PC-3 (cell line): Measurements from ENCODE around the gene CHMP6. TPM values are rescaled to one million over a fixed set of nuclear protein-coding genes. Genes with fewer than 3 reads are reported as not detected.

Experiments used
- ATAC-seq: fragments of 200-7000 bp; cut with Tn5 transposase; 2 replicates; pipeline ENCODE4 v1.9.1; 2020; ENCODE audit warnings: mild to moderate bottlenecking, moderate library complexity
- BruUV-seq: library from RNA; stranded (reverse); fragments of 400-500 nt; replicated peaks from 2 replicates; lab custom pipeline; 2021; lab: Mats Ljungman, UMichigan
- CTCF ChIA-PET: fragments of 300-600 bp; sonication (Branson Sonifier 250); formaldehyde crosslinking; loops from one replicate; lab custom pipeline; 2022; ENCODE audit warnings: antibody characterized with exemption; lab: Charles Lee
- POLR2A ChIA-PET: fragments of 300-600 bp; sonication (Branson Sonifier 250); formaldehyde crosslinking; loops from one replicate; lab custom pipeline; 2022; ENCODE audit warnings: antibody characterized with exemption; ENCODE audit not compliant: unreplicated experiment; lab: Charles Lee
- DNase-seq: peaks from one replicate; pipeline ENCODE4 v3.0.0-alpha.2; 2015
- H2AFZ ChIP-seq: fragments of 300-600 bp; sonication (generic); 2 replicates; pipeline ENCODE4 v1.6.0; 2016; ENCODE audit warnings: antibody characterized with exemption, low read length
- H3F3A ChIP-seq: fragments of 300-600 bp; sonication (generic); one replicate; pipeline ENCODE4 v1.6.0; 2017; ENCODE audit warnings: antibody characterized with exemption, low read length, control low read depth, mild to moderate bottlenecking; ENCODE audit not compliant: unreplicated experiment
- H3K27ac ChIP-seq: fragments of 300-600 bp; sonication (generic); 2 replicates; pipeline ENCODE4 v1.5.1; 2016; ENCODE audit warnings: mild to moderate bottlenecking, low read length
- H3K27me3 ChIP-seq: fragments of 300-600 bp; sonication (generic); 2 replicates; pipeline ENCODE4 v1.6.1; 2016; ENCODE audit warnings: low read length, mixed read lengths
- H3K36me3 ChIP-seq: fragments of 300-600 bp; sonication (generic); 2 replicates; pipeline ENCODE4 v1.6.1; 2016; ENCODE audit warnings: low read depth, mixed run types, low read length, mixed read lengths
- H3K4me1 ChIP-seq: fragments of 300-600 bp; sonication (generic); 2 replicates; pipeline ENCODE4 v1.5.1; 2016; ENCODE audit warnings: low read length; ENCODE audit not compliant: insufficient read depth
- H3K4me2 ChIP-seq: fragments of 300-600 bp; sonication (generic); 2 replicates; pipeline ENCODE4 v1.6.0; 2016; ENCODE audit warnings: low read length
- H3K4me3 ChIP-seq: fragments of 300-600 bp; sonication (generic); 2 replicates; pipeline ENCODE4 v1.5.1; 2016; ENCODE audit warnings: mild to moderate bottlenecking, low read length, mixed read lengths
- H3K79me2 ChIP-seq: fragments of 300-600 bp; sonication (generic); 2 replicates; pipeline ENCODE4 v1.6.1; 2017; ENCODE audit warnings: low read length, mixed read lengths
- H3K9ac ChIP-seq: fragments of 300-600 bp; sonication (generic); 2 replicates; pipeline ENCODE4 v1.6.0; 2016; ENCODE audit warnings: mild to moderate bottlenecking, low read length
- H3K9me2 ChIP-seq: fragments of 300-600 bp; sonication (generic); replicated peaks from 2 replicates; pipeline ENCODE4 v1.6.1; 2016; ENCODE audit warnings: mixed run types, low read length, mixed read lengths
- H3K9me3 ChIP-seq: fragments of 300-600 bp; sonication (generic); 2 replicates; pipeline ENCODE4 v1.6.1; 2016; ENCODE audit warnings: low read length, mixed read lengths
- H4K20me1 ChIP-seq: fragments of 300-600 bp; sonication (generic); 2 replicates; pipeline ENCODE4 v1.6.1; 2016; ENCODE audit warnings: low read length, mixed read lengths
- EZH2 ChIP-seq: fragments of 300-600 bp; sonication (generic); IDR thresholded peaks from one replicate; pipeline ENCODE4 v1.6.1; 2017; ENCODE audit warnings: antibody characterized with exemption, mild to moderate bottlenecking, low read length; ENCODE audit not compliant: unreplicated experiment
- EZH2phosphoT487 ChIP-seq: fragments of 300-600 bp; sonication (generic); IDR thresholded peaks from 2 replicates; pipeline ENCODE4 v1.6.1; 2018; ENCODE audit warnings: mild to moderate bottlenecking, antibody characterized with exemption, low read length, borderline replicate concordance
- intact Hi-C: fragments of 100-400 bp; cut with micrococcal nuclease; formaldehyde crosslinking; loops from 2 replicates; pipeline ENCODE4 v1.9.0; 2023
- total RNA-seq: library from RNA; depleted of rRNA; stranded (reverse); fragments of >200 nt; gene quantifications from 2 replicates; pipeline ENCODE4 v1.2.3, GENCODE V29; 2014
- TF ChIP-seq, protein P1 (sequence below): fragments of 300-600 bp; sonication (generic); conservative IDR thresholded peaks from 2 replicates; pipeline ENCODE4 v1.5.1; 2017; ENCODE audit warnings: antibody characterized with exemption, low read depth, mild to moderate bottlenecking, low read length

Gene CHMP6
- total RNA-seq, 1 experiment from 2014 or later, result 26.1 TPM

DNA sequence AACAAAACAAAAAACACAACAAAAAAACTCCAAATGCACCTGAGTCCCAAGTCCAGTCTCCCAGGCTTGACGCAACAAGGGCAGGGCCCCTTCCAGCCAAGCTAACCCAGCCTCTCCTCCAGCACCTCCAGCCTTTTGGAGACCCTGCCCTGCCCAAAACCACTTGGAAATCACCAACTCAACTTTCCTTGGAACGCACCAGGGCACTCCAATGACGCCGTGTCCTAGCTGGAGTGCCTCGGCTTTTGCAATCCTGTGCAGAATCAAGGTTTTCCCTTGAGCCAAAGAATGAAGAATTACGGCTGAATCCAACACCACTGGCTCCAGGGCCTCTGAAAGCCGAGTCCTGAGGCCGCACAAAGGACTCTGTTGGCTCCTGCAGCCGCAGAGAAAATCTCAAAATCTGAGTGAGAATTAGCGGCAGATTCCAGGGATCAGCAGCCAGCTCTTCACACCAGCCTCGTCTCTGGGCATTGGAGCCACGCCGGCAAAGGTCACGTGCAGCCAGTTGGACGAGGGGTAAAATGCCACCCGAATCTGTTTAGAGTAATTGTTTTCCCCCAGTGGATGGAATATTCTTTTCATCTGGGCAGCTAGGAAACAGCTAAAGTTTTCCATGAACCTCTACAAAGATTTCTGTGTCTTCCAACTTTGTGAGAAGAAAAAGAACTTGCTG, 33.6 kb downstream of the CHMP6 start:
- peaks cover 27% of the 10 kb centered on the region for H3K27me3 ChIP-seq

DNA sequence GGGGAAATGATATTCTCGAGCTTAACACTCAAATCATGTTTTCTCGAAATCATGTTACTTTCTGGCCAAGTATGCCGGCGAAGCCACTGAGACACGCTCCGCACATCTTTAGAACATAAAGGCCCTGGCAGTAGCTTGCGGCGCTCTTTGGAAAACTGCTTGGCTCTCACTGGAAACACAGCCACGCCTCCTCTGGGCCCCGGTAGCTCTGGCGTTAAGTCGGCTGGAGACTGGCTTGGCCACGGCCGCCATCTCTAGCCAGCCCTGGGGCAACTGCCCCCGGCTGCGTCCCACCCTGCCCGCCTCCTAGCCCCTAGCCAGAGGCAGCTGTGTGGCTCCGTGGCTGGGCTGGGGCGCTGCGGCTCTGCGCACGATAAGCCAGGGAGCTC, 34.1 kb downstream of the CHMP6 start:
- Histone ChIP-seq H3K4me3 (no peak overlapping the region), H3K9me3 (no peaks in the 10 kb centered on the region), H2AFZ (no peak overlapping the region), H3K4me1 (peaks cover 14% of the 10 kb centered on the region; the same call in 1 of the 2 replicates), H3K4me2 (no peak overlapping the region), H3K27me3 (peaks cover 27% of the 10 kb centered on the region), H4K20me1 (no peaks in the 10 kb centered on the region), H3K9me2 (no peaks in the 10 kb centered on the region), H3K36me3 (no peaks in the 10 kb centered on the region), H3F3A (no peaks in the 10 kb centered on the region), H3K27ac (no peak overlapping the region), H3K79me2 (no peaks in the 10 kb centered on the region), H3K9ac (no peak overlapping the region)
- no TSS peak for BruUV-seq
- ATAC-seq, result no peak
- DNase-seq, result no peak
- ChIA-PET CTCF (interaction anchor here (1.0 kb wide), 1 partner anchor 12 kb away, joined by 4 read pairs; no protein-coding TSS in a partner anchor), POLR2A (no interaction called here)
- intact Hi-C loops, result no loop called here
- TF ChIP-seq, protein P1, sequence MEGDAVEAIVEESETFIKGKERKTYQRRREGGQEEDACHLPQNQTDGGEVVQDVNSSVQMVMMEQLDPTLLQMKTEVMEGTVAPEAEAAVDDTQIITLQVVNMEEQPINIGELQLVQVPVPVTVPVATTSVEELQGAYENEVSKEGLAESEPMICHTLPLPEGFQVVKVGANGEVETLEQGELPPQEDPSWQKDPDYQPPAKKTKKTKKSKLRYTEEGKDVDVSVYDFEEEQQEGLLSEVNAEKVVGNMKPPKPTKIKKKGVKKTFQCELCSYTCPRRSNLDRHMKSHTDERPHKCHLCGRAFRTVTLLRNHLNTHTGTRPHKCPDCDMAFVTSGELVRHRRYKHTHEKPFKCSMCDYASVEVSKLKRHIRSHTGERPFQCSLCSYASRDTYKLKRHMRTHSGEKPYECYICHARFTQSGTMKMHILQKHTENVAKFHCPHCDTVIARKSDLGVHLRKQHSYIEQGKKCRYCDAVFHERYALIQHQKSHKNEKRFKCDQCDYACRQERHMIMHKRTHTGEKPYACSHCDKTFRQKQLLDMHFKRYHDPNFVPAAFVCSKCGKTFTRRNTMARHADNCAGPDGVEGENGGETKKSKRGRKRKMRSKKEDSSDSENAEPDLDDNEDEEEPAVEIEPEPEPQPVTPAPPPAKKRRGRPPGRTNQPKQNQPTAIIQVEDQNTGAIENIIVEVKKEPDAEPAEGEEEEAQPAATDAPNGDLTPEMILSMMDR, result no peak
- TF ChIP-seq EZH2phosphoT487, result no peak
- no peak for TF ChIP-seq EZH2

More for the DNA sequence above, 33.6 kb downstream of the CHMP6 start:
- Histone ChIP-seq H2AFZ (no peak overlapping the region), H3K9me3 (no peaks in the 10 kb centered on the region), H3K4me3 (no peak overlapping the region), H3K9ac (no peak overlapping the region), H3K4me2 (no peak overlapping the region), H3F3A (no peaks in the 10 kb centered on the region), H3K9me2 (no peaks in the 10 kb centered on the region), H3K36me3 (no peaks in the 10 kb centered on the region), H3K27ac (no peak overlapping the region), H3K4me1 (peaks cover 14% of the 10 kb centered on the region; the same call in 1 of the 2 replicates), H4K20me1 (no peaks in the 10 kb centered on the region), H3K79me2 (no peaks in the 10 kb centered on the region)
- no peak for ATAC-seq
- intact Hi-C loops, result no loop called here
- no peak for DNase-seq
- POLR2A ChIA-PET, result no interaction called here
- CTCF ChIA-PET, result interaction anchor here (0.5 to 1.0 kb wide), 2 partner anchors 12 to 72 kb away, joined by 4 to 9 read pairs; no protein-coding TSS in a partner anchor
- TF ChIP-seq, protein P1, result no peak
- TF ChIP-seq EZH2phosphoT487, result no peak
- TF ChIP-seq EZH2, result no peak
- BruUV-seq, result no TSS peak
